RPMI7951 (cell line): Measurements from ENCODE around the gene MYO1H. TPM values are rescaled to one million over a fixed set of nuclear protein-coding genes. Genes with fewer than 3 reads are reported as not detected.

ENCODE experiments used
- DNase-seq: peaks from one replicate; pipeline ENCODE4 v3.0.0-alpha.2; 2012; ENCODE audit warnings: low read depth
- total RNA-seq: library from RNA; depleted of rRNA; stranded (reverse); fragments of >200 nt; shearing (Covaris generic); gene quantifications from 2 replicates; pipeline ENCODE4 v1.2.3, GENCODE V29; 2014; rRNA removed

MYO1H gene
- total RNA-seq, 1 experiment from 2014 or later = not detected

GRCh38 chr12:109493090-109493489 lies 145.4 kb downstream of the MYO1H start:
- no peak for DNase-seq

GRCh38 chr12:109493938-109494337 lies 146.2 kb downstream of the MYO1H start:
- DNase-seq = no peak

GRCh38 chr12:109494348-109494881 lies 146.7 kb downstream of the MYO1H start:
- no peak for DNase-seq

GRCh38 chr12:109495012-109495411 lies 147.3 kb downstream of the MYO1H start:
- no peak for DNase-seq

- DNase-seq = no peak
These were observed 148.6 kb downstream of the MYO1H start for GRCh38 chr12:109496306-109496705.

GRCh38 chr12:109497675-109498074 lies 150.0 kb downstream of the MYO1H start:
- DNase-seq = no peak

Other genes with a start within 250 kb of the MYO1H start
- gene ACACB, start 231.3 kb upstream of the MYO1H start, total RNA-seq = 4.5 and 7.6 TPM in 2 replicates
- not detected in 2 replicates for gene FOXN4, start 38.6 kb upstream of the MYO1H start, total RNA-seq
- gene KCTD10, start 129.4 kb downstream of the MYO1H start, total RNA-seq = 28.6 and 37.5 TPM in 2 replicates
- 22.6 and 23.3 TPM in 2 replicates for gene UBE3B, start 129.7 kb downstream of the MYO1H start, total RNA-seq
- gene MMAB, start 225.6 kb downstream of the MYO1H start, total RNA-seq = 26.1 and 33.1 TPM in 2 replicates
- 12.1 and 18.0 TPM in 2 replicates for gene MVK, start 225.9 kb downstream of the MYO1H start, total RNA-seq